DMS79 (cell line): Measurements from ENCODE around the gene CTU1.

Experiments
- DNase-seq: peaks from one replicate; lab custom pipeline; 2025; lab: John Stamatoyannopoulos, UW

Gene CTU1

GRCh38 chr19:51131780-51132680 is 23.8 kb upstream of the CTU1 start:
- DNase-seq = peak; percentile 71

- DNase-seq = no peak
Observed at GRCh38 chr19:51129716-51130115, 21.5 kb upstream of the CTU1 start.

GRCh38 chr19:51128227-51128626 is 20.0 kb upstream of the CTU1 start:
- DNase-seq = no peak

GRCh38 chr19:51127755-51128154 is 19.5 kb upstream of the CTU1 start:
- DNase-seq = no peak

- DNase-seq = no peak
Observed at GRCh38 chr19:51127032-51127431, 18.8 kb upstream of the CTU1 start.

GRCh38 chr19:51125421-51126075 is 17.3 kb upstream of the CTU1 start:
- no peak for DNase-seq

- no peak for DNase-seq
Observed at GRCh38 chr19:51124729-51125128, 16.5 kb upstream of the CTU1 start, which contains the start of gene SIGLEC9. TSS of gene SIGLEC9 (plus strand) at chr19:51124906. CDS start at chr19:51124975, 69 bp downstream.

- no peak for DNase-seq
Observed at GRCh38 chr19:51124216-51124615, 16.0 kb upstream of the CTU1 start.

- no peak for DNase-seq
Observed at GRCh38 chr19:51123802-51124201, 15.6 kb upstream of the CTU1 start.

GRCh38 chr19:51123381-51123800 is 15.2 kb upstream of the CTU1 start:
- no peak for DNase-seq

- no peak for DNase-seq
Observed at GRCh38 chr19:51122112-51122981, 14.1 kb upstream of the CTU1 start.

GRCh38 chr19:51121257-51121656 is 13.0 kb upstream of the CTU1 start:
- no peak for DNase-seq

GRCh38 chr19:51120160-51120559 is 12.0 kb upstream of the CTU1 start:
- no peak for DNase-seq

GRCh38 chr19:51119611-51120010 is 11.4 kb upstream of the CTU1 start:
- DNase-seq = no peak

GRCh38 chr19:51119101-51119500 is 10.9 kb upstream of the CTU1 start:
- DNase-seq = no peak

GRCh38 chr19:51116736-51117286 is 8.6 kb upstream of the CTU1 start:
- no peak for DNase-seq

- no peak for DNase-seq
Observed at GRCh38 chr19:51114087-51114729, 6.0 kb upstream of the CTU1 start.

- DNase-seq = no peak
Observed at GRCh38 chr19:51111606-51112005, 3.4 kb upstream of the CTU1 start.

- no peak for DNase-seq
Observed at GRCh38 chr19:51110666-51110971, 2.4 kb upstream of the CTU1 start.

- no peak for DNase-seq
Observed at GRCh38 chr19:51108805-51109146, 567 bp upstream of the CTU1 start.

GRCh38 chr19:51107406-51108065 is 673 bp downstream of the CTU1 start:
- no peak for DNase-seq
